ENCODE results near the gene MLLT1. TPM values are rescaled to one million over a fixed set of nuclear protein-coding genes. Genes with fewer than 3 reads are reported as not detected.

MLLT1 gene
- total RNA-seq, 1 experiment from 2014 or later: 80.1 TPM

DNA sequence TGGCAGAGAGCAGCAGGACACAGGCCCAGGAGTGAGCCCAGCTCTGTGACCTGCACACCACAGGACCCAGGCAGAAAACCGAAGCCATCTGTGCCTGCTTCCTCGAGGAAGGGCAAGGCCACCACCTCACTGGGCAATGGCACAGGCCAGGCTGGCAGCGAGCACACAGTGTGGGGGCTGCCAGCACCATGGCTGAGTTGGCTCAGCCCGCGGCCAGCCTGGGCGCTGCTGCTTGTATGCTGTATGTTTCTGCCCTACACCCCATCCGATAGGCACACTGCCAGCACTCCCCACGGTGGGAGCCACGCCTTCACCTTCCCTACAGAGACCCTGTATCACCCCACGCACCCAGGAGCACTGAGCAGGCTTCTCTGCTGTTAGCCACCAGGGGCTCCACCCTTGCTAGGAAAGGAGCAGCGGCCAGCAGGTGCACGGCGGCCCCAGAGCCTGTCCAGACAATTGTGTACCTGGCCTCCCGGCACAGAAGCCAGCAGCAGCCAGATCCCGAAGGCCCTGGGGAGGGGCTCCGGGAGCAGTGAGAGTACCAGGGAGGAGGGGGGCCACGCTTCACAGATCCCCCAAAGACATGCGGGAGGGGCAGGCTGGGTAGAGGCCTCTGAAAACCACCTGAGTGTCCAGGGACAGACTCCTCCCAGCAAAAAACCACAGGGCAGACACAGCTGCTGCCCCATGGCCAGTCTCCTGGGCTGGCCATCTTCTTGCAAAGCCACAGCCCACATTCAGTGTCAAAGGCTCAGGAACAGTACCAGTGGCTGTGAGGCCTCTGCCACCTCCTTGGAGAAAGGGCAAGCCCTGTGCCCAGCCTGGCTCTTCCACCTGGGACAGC, 56.1 kb downstream of the MLLT1 start:
- POLR2A ChIA-PET (ENCODE audit: low non-redundant PET): no interaction called here
- CTCF ChIA-PET: interaction anchor here (0.5 kb wide), 1 partner anchor 251 kb away, joined by 3 read pairs; no protein-coding TSS in a partner anchor

DNA sequence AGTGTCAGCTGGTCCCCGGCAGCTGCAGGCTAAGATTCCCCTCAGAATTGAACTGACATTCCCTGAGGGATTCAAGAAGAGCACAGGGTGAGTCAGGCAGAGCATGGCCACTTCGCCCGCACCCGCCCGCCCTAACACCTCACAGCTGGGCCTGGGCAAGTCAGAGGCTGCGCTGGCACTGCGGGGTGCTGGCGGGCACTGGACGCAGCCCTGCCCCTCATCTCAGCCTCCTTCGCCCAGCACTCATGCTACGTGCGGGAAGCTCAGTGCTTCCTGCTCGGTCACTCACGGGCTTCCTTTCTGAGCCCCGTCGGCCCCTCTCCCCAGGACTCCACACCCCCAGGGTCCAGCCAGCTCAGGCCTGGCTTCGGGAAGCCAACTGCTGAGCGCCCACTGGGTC, 56.9 kb downstream of the MLLT1 start:
- POLR2A ChIA-PET (ENCODE audit: low non-redundant PET): no interaction called here
- CTCF ChIA-PET: interaction anchor here (0.5 kb wide), 1 partner anchor 252 kb away, joined by 3 read pairs; no protein-coding TSS in a partner anchor
- no peaks in the 10 kb centered on the region for H3K27me3 ChIP-seq (replicated peaks; ENCODE audit: insufficient read depth, low read depth, low read length, poor library complexity)
- H3K4me1 ChIP-seq (ENCODE audit: insufficient read depth, low read length, poor library complexity, severe bottlenecking): peaks cover 8% of the 10 kb centered on the region
- peaks cover 11% of the 10 kb centered on the region for H3K36me3 ChIP-seq (ENCODE audit: insufficient read depth, low read length, poor library complexity, severe bottlenecking)
- H3K9me3 ChIP-seq (ENCODE audit: low read depth, low read length, poor library complexity, severe bottlenecking): no peaks in the 10 kb centered on the region
- no peak overlapping the region for H3K27ac ChIP-seq (ENCODE audit: low read depth, low read length, poor library complexity, severe bottlenecking)
- DNase-seq (ENCODE audit: low spot score): no peak
- no TSS peak for BruUV-seq (replicated peaks)
- TF ChIP-seq, protein P1, sequence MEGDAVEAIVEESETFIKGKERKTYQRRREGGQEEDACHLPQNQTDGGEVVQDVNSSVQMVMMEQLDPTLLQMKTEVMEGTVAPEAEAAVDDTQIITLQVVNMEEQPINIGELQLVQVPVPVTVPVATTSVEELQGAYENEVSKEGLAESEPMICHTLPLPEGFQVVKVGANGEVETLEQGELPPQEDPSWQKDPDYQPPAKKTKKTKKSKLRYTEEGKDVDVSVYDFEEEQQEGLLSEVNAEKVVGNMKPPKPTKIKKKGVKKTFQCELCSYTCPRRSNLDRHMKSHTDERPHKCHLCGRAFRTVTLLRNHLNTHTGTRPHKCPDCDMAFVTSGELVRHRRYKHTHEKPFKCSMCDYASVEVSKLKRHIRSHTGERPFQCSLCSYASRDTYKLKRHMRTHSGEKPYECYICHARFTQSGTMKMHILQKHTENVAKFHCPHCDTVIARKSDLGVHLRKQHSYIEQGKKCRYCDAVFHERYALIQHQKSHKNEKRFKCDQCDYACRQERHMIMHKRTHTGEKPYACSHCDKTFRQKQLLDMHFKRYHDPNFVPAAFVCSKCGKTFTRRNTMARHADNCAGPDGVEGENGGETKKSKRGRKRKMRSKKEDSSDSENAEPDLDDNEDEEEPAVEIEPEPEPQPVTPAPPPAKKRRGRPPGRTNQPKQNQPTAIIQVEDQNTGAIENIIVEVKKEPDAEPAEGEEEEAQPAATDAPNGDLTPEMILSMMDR (conservative IDR thresholded peaks at IDR 0.05; ENCODE audit: low read depth, low read length): no peak
- TF ChIP-seq EZH2 (IDR thresholded peaks at IDR 0.05; ENCODE audit: borderline replicate concordance, low read depth, low read length, poor library complexity, severe bottlenecking): no peak
- intact Hi-C loops (cut with micrococcal nuclease; ENCODE audit: unreplicated experiment): no loop called here
- H3K4me3 ChIP-seq (ENCODE audit: low read depth, low read length, poor library complexity, severe bottlenecking): no peak overlapping the region

More for the DNA sequence above, 56.1 kb downstream of the MLLT1 start:
- intact Hi-C loops (cut with micrococcal nuclease; ENCODE audit: unreplicated experiment): no loop called here
- H3K4me1 ChIP-seq (ENCODE audit: insufficient read depth, low read length, poor library complexity, severe bottlenecking): peaks cover 8% of the 10 kb centered on the region
- no peaks in the 10 kb centered on the region for H3K9me3 ChIP-seq (ENCODE audit: low read depth, low read length, poor library complexity, severe bottlenecking)
- H3K27me3 ChIP-seq (replicated peaks; ENCODE audit: insufficient read depth, low read depth, low read length, poor library complexity): no peaks in the 10 kb centered on the region
- H3K4me3 ChIP-seq (ENCODE audit: low read depth, low read length, poor library complexity, severe bottlenecking): no peak overlapping the region
- peaks cover 11% of the 10 kb centered on the region for H3K36me3 ChIP-seq (ENCODE audit: insufficient read depth, low read length, poor library complexity, severe bottlenecking)
- BruUV-seq (replicated peaks): no TSS peak
- H3K27ac ChIP-seq (ENCODE audit: low read depth, low read length, poor library complexity, severe bottlenecking): no peak overlapping the region
- no peak for TF ChIP-seq EZH2 (IDR thresholded peaks at IDR 0.05; ENCODE audit: borderline replicate concordance, low read depth, low read length, poor library complexity, severe bottlenecking)
- TF ChIP-seq, protein P1 (conservative IDR thresholded peaks at IDR 0.05; ENCODE audit: low read depth, low read length): no peak
- no peak for DNase-seq (ENCODE audit: low spot score)

DNA sequence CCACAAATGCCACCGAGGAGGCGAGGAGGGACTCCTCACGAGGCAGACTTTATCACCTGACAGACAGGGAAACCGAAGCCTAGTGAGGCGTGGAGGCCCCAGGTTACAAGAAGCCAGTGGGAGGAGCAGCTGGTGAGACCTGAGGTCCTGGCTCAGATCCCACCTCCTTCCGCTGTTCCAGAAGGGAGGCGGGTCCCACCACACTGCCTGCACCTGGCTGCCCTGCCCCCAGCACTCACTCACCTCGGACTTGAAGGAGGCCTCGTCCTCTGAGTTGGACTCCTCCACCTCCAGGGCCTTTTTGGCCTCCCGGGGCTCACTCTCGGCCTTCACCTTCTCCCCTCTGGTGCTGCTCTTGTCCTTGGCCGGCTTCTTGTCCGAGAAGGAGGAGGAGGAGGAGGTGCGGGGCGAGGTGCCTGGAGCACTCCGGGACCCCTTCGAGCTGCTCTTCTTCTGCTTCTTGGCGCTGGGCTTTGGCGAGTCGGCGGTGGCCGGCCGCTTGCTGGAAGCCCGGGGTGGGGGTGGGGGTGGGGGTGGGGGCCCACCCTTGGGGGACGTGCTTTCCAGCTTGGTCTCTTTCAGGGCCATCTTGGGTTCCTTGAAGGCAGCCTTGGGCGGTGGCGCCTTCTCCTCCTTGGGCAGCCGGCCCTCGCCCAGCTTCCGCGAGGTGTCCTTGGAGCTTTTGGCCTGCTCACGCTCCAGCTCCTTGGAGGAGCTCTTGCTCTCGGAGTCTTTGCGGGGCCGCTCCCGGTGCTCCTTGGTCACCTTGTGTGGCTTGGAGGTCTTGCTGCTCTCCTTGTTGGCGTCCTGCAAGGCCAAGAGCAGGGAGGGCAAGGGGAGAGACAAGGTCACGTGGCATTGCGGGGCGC, 57.7 kb downstream of the MLLT1 start:
- H3K27me3 ChIP-seq (replicated peaks; ENCODE audit: insufficient read depth, low read depth, low read length, poor library complexity): no peaks in the 10 kb centered on the region
- no peaks in the 10 kb centered on the region for H3K9me3 ChIP-seq (ENCODE audit: low read depth, low read length, poor library complexity, severe bottlenecking)
- no peak for DNase-seq (ENCODE audit: low spot score)
- CTCF ChIA-PET: no interaction called here
- POLR2A ChIA-PET (ENCODE audit: low non-redundant PET): no interaction called here
- TF ChIP-seq EZH2 (IDR thresholded peaks at IDR 0.05; ENCODE audit: borderline replicate concordance, low read depth, low read length, poor library complexity, severe bottlenecking): no peak
- TF ChIP-seq, protein P1 (conservative IDR thresholded peaks at IDR 0.05; ENCODE audit: low read depth, low read length): no peak
- H3K4me1 ChIP-seq (ENCODE audit: insufficient read depth, low read length, poor library complexity, severe bottlenecking): peaks cover 15% of the 10 kb centered on the region
- intact Hi-C loops (cut with micrococcal nuclease; ENCODE audit: unreplicated experiment): no loop called here
- no peak overlapping the region for H3K4me3 ChIP-seq (ENCODE audit: low read depth, low read length, poor library complexity, severe bottlenecking)
- H3K27ac ChIP-seq (ENCODE audit: low read depth, low read length, poor library complexity, severe bottlenecking): no peak overlapping the region
- no TSS peak for BruUV-seq (replicated peaks)
- H3K36me3 ChIP-seq (ENCODE audit: insufficient read depth, low read length, poor library complexity, severe bottlenecking): peaks cover 11% of the 10 kb centered on the region
